B cell (primary cell): ENCODE data around the gene PITHD1. TPM values are rescaled to one million over a fixed set of nuclear protein-coding genes. Genes with fewer than 3 reads are reported as not detected.

Source experiments
- ATAC-seq: fragments of 200-7000 bp; cut with Tn5 transposase; one replicate; pipeline ENCODE4 v1.10.0; 2021; ENCODE audit warnings: low read depth, mild to moderate bottlenecking, moderate number of reproducible peaks, moderate library complexity
- CTCF ChIA-PET: fragments of 350-600 bp; sonication (Branson Sonifier 250); formaldehyde crosslinking; loops from one replicate; lab custom pipeline; 2021; ENCODE audit warnings: antibody characterized with exemption, inconsistent platforms; lab: Charles Lee
- POLR2A ChIA-PET: fragments of 350-600 bp; sonication (Branson Sonifier 250); formaldehyde crosslinking; loops from one replicate; lab custom pipeline; 2021; ENCODE audit warnings: antibody characterized with exemption; lab: Charles Lee
- DNase-seq: peaks from one replicate; pipeline ENCODE4 v3.0.0; 2013
- H2AFZ ChIP-seq: 2 replicates; pipeline ENCODE4 v1.6.1; 2012; ENCODE audit warnings: mild to moderate bottlenecking, low read depth, low read length; ENCODE audit not compliant: insufficient read depth, poor library complexity, severe bottlenecking
- H3K27ac ChIP-seq, 2 donors: 1 replicate in 1 of 2; 2 replicates in 1 of 2; pipeline ENCODE4 v1.5.1; 2012 to 2013; ENCODE audit warnings: low read length in 2 of 2, mild to moderate bottlenecking in 2 of 2, moderate library complexity in 1 of 2
- H3K27me3 ChIP-seq, 4 experiments: fragments of 200-600 bp in 1 of 4; sonication (generic) in 1 of 4; replicated peaks in 1 of 4; 1 replicate in 2 of 4; 2 replicates in 2 of 4; pipeline versions ENCODE4 v1.6.1 to v1.7.0; 2013 to 2016; ENCODE audit warnings: low read length in 3 of 4, mild to moderate bottlenecking in 2 of 4, mixed read lengths in 1 of 4, moderate library complexity in 1 of 4; ENCODE audit not compliant: insufficient read depth in 4 of 4, control insufficient read depth in 3 of 4; ENCODE audit errors: control extremely low read depth in 1 of 4
- H3K36me3 ChIP-seq, 2 experiments: replicated peaks in 1 of 2; 1 replicate in 1 of 2; 2 replicates in 1 of 2; pipeline versions ENCODE4 v1.6.1 to v1.7.1; 2013; ENCODE audit warnings: low read length in 1 of 2; ENCODE audit not compliant: insufficient read depth in 2 of 2, control insufficient read depth in 1 of 2; ENCODE audit errors: control extremely low read depth in 1 of 2, extremely low read depth in 1 of 2
- H3K4me1 ChIP-seq, 2 donors: fragments of 200-600 bp in 1 of 2; sonication (generic) in 1 of 2; 1 replicate in 1 of 2; 2 replicates in 1 of 2; pipeline versions ENCODE4 v1.5.1 to v1.6.1; 2013 to 2017; ENCODE audit warnings: low read length in 2 of 2; ENCODE audit not compliant: control insufficient read depth in 2 of 2, insufficient read depth in 2 of 2
- H3K4me2 ChIP-seq: replicated peaks from 2 replicates; pipeline ENCODE3; 2012; ENCODE audit warnings: mild to moderate bottlenecking, low read depth, low read length; ENCODE audit not compliant: poor library complexity, severe bottlenecking
- H3K4me3 ChIP-seq, 5 experiments: fragments of 200-600 bp in 1 of 5; sonication (generic) in 1 of 5; 1 replicate in 3 of 5; 2 replicates in 2 of 5; pipeline versions ENCODE4 v1.5.1 to v1.7.0; 2011 to 2016; ENCODE audit warnings: low read length in 4 of 5, mild to moderate bottlenecking in 4 of 5, low read depth in 2 of 5, control low read depth in 1 of 5, moderate library complexity in 1 of 5; ENCODE audit not compliant: insufficient read depth in 1 of 5; ENCODE audit errors: control extremely low read depth in 1 of 5, extremely low read depth in 1 of 5
- H3K79me2 ChIP-seq: fragments of 200-600 bp; sonication (generic); one replicate; pipeline ENCODE4 v1.6.0; 2016; ENCODE audit warnings: low read length; ENCODE audit not compliant: control insufficient read depth, insufficient read depth
- H3K9ac ChIP-seq: fragments of 200-600 bp; sonication (generic); 2 replicates; pipeline ENCODE4 v1.6.1; 2017; ENCODE audit warnings: mild to moderate bottlenecking, low read length, moderate library complexity
- H3K9me3 ChIP-seq, 3 donors: one replicate each; pipeline versions ENCODE4 v1.6.1 to v1.7.1; 2013; ENCODE audit warnings: low read length in 2 of 3; ENCODE audit not compliant: control insufficient read depth in 2 of 3, insufficient read depth in 1 of 3; ENCODE audit errors: control extremely low read depth in 1 of 3
- H4K20me1 ChIP-seq: 2 replicates; pipeline ENCODE4 v1.6.0; 2012; ENCODE audit warnings: mild to moderate bottlenecking, low read length; ENCODE audit not compliant: insufficient read depth, control insufficient read depth, poor library complexity, severe bottlenecking
- H3K27ac Mint-ChIP-seq: one replicate; pipeline ENCODE4 v1.8.0; 2021; ENCODE audit warnings: mixed read lengths
- H3K27me3 Mint-ChIP-seq: one replicate; pipeline ENCODE4 v1.8.0; 2021; ENCODE audit warnings: mixed read lengths
- H3K4me1 Mint-ChIP-seq: one replicate; pipeline ENCODE4 v1.8.0; 2021; ENCODE audit warnings: mixed read lengths
- H3K4me3 Mint-ChIP-seq: one replicate; pipeline ENCODE4 v1.8.0; 2021; ENCODE audit warnings: mixed read lengths
- H3K9me3 Mint-ChIP-seq: one replicate; pipeline ENCODE4 v1.8.0; 2022; ENCODE audit warnings: mixed read lengths; ENCODE audit not compliant: insufficient read depth
- EZH2 ChIP-seq: IDR thresholded peaks from 2 replicates; pipeline ENCODE4 v1.6.1; 2012; ENCODE audit warnings: borderline replicate concordance, low read depth, mild to moderate bottlenecking, moderate library complexity, low read length; ENCODE audit not compliant: insufficient read depth, poor library complexity, severe bottlenecking
- WGBS: methylation state at CpG from one replicate; pipeline ENCODE4 v1.1.5; 2013; ENCODE audit warnings: missing lambda C conversion rate; ENCODE audit not compliant: insufficient coverage; 5-methylcytosine and 5-hydroxymethylcytosine counted together
- intact Hi-C: fragments of 100-400 bp; cut with micrococcal nuclease; formaldehyde crosslinking; loops from one replicate; pipeline ENCODE4 v1.10.0; 2022
- polyA plus RNA-seq: library from polyadenylated mRNA; depleted of rRNA; stranded (reverse); fragments of >200 nt; gene quantifications from 2 replicates; pipeline ENCODE4 v1.2.3, GENCODE V29; 2012
- total RNA-seq, 2 donors: library from RNA; stranded (reverse); fragments of 120-200 nt in 1 of 2; gene quantifications; 1 replicate in 1 of 2; 2 replicates in 1 of 2; pipeline versions ENCODE4 v1.2.3 to v1.2.4, GENCODE V29; 2013 to 2022
- TF ChIP-seq, protein P1 (sequence below): fragments of 200-600 bp; IDR thresholded peaks from one replicate; pipeline ENCODE4 v1.8.0; 2022; ENCODE audit warnings: antibody characterized with exemption, mild to moderate bottlenecking

Gene PITHD1
- total and polyA plus RNA-seq, 2 donors (not counting 1 experiment from before 2014, with no cell fraction given), result 32.4 to 62.2 TPM

DNA sequence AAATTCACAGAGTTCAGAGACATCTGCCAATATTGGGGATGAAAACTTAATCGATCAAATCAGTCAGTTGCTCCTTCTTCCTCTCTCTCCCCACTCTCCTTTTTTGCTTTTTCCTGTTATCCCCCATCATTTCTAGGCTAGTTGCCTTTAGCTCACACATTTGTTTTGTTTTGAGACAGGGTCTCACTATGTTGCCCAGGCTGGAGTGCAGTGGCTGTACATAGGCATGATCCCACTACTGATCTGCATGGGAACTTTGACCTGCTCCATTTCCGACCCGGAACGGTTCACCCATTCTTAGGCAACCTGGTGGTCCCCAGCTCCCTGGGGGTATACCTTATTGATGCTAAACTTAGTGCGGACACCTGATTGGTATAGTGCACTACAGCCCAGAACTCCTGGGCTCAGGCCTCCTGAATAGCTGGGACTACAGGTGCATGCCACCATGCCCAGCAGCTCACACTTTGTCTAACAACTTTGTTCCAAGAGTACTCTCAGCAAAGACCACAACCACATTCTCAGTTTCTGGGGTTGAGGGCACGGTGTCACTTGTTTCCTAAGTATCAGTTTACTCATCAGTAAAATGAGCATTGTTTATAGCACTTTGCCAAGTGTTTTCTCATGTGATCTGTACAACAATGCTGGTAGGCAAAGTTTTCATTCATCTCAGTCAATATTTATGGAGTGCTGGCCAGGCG lies 41.6 kb upstream of the PITHD1 start:
- ChIA-PET CTCF (interaction anchor here (0.8 to 1.2 kb wide), 3 partner anchors 11 to 74 kb away, joined by 3 to 4 read pairs (median 3); no protein-coding TSS in a partner anchor), POLR2A (interaction anchor here (0.7 kb wide), 1 partner anchor 41 kb away, joined by 5 read pairs; no protein-coding TSS in a partner anchor)

DNA sequence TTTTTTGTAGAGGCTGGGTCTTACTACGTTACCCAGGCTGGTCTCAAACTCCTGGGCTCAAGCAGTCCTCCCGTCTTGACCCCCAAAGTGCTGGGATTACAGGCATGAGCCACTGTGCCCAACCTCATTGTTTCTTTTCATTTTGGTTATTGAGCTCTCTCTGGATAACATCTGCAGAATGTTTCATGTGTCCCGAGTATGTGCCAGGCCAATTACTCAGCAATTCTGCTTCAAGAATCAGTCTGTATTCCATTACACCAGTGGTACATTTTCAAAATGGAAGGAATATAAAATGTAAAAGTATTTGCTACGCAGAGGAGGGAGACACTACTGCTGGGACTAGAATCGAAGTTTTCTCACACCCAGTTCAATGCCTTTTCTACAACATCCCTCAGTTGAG lies 36.6 kb upstream of the PITHD1 start:
- no peaks in the 10 kb centered on the region for H3K27me3 ChIP-seq
- H3K9me3 Mint-ChIP-seq, result no peaks in the 10 kb centered on the region
- ChIA-PET POLR2A (no interaction called here), CTCF (interaction anchor here (0.6 to 1.0 kb wide), 2 partner anchors 13 to 50 kb away, joined by 3 read pairs; partner anchors contain the start of gene RPL11)
- DNase-seq (no peak), ATAC-seq (no peak)
- TF ChIP-seq EZH2, result no peak
- TF ChIP-seq, protein P1, sequence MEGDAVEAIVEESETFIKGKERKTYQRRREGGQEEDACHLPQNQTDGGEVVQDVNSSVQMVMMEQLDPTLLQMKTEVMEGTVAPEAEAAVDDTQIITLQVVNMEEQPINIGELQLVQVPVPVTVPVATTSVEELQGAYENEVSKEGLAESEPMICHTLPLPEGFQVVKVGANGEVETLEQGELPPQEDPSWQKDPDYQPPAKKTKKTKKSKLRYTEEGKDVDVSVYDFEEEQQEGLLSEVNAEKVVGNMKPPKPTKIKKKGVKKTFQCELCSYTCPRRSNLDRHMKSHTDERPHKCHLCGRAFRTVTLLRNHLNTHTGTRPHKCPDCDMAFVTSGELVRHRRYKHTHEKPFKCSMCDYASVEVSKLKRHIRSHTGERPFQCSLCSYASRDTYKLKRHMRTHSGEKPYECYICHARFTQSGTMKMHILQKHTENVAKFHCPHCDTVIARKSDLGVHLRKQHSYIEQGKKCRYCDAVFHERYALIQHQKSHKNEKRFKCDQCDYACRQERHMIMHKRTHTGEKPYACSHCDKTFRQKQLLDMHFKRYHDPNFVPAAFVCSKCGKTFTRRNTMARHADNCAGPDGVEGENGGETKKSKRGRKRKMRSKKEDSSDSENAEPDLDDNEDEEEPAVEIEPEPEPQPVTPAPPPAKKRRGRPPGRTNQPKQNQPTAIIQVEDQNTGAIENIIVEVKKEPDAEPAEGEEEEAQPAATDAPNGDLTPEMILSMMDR, result no peak
- intact Hi-C loops, result loop anchor here (2.0 kb wide), 1 partner anchor 59 kb away; the partner anchor contains the start of gene GALE
- peaks cover 16 to 23% of the 10 kb centered on the region in 2 donors for H3K4me1 ChIP-seq
- no peak overlapping the region for H2AFZ ChIP-seq
- no peak overlapping the region for H3K4me3 ChIP-seq
- H4K20me1 ChIP-seq, result peaks cover 32% of the 10 kb centered on the region
- peaks cover 33% of the 10 kb centered on the region for H3K79me2 ChIP-seq
- H3K4me1 Mint-ChIP-seq, result peaks cover 33% of the 10 kb centered on the region
- no peaks in the 10 kb centered on the region for H3K27me3 Mint-ChIP-seq
- H3K4me2 ChIP-seq, result no peak overlapping the region
- H3K9me3 ChIP-seq, result no peaks in the 10 kb centered on the region
- peaks cover 0 to 8% of the 10 kb centered on the region in 2 experiments for H3K36me3 ChIP-seq
- 96% methylated on average over 2 of the region's 5 CpGs for WGBS
- peak overlapping the region; percentile 68 for H3K27ac Mint-ChIP-seq
- H3K27ac ChIP-seq, result no peak overlapping the region
- peak overlapping the region; percentile 93 for H3K4me3 Mint-ChIP-seq
- no peak overlapping the region for H3K9ac ChIP-seq

More for the DNA sequence above, 41.6 kb upstream of the PITHD1 start:
- H3K4me1 ChIP-seq, result no peaks in the 10 kb centered on the region
- H3K27ac ChIP-seq, result no peak overlapping the region
- 86% methylated on average over 6 of the region's 7 CpGs for WGBS
- H3K27me3 Mint-ChIP-seq, result no peaks in the 10 kb centered on the region
- no peak overlapping the region for H3K4me3 ChIP-seq
- no peak overlapping the region for H2AFZ ChIP-seq
- DNase-seq, result no peak
- no peaks in the 10 kb centered on the region for H3K9me3 Mint-ChIP-seq
- no peak overlapping the region for H3K27ac Mint-ChIP-seq
- TF ChIP-seq, protein P1, result no peak
- no peak for TF ChIP-seq EZH2
- H3K27me3 ChIP-seq, result no peaks in the 10 kb centered on the region
- peaks cover 2% of the 10 kb centered on the region for H3K4me1 Mint-ChIP-seq
- no peak overlapping the region for H3K4me3 Mint-ChIP-seq
- H3K36me3 ChIP-seq, result no peaks in the 10 kb centered on the region
- H3K79me2 ChIP-seq, result peaks cover 3% of the 10 kb centered on the region
- no peak for ATAC-seq
- intact Hi-C loops, result no loop called here
- H3K4me2 ChIP-seq, result no peak overlapping the region
- no peaks in the 10 kb centered on the region for H4K20me1 ChIP-seq
- H3K9ac ChIP-seq, result no peak overlapping the region
- no peaks in the 10 kb centered on the region for H3K9me3 ChIP-seq
